RWPE2 (cell line): Measurements from ENCODE around the gene GNGT2.

Source experiments
- ATAC-seq: fragments of 200-7000 bp; cut with Tn5 transposase; 3 replicates; pipeline ENCODE4 v1.9.1; 2021; ENCODE audit warnings: low read depth
- DNase-seq: peaks from one replicate; pipeline ENCODE4 v3.0.0-alpha.2; 2020; ENCODE audit warnings: low spot score
- H3K27ac ChIP-seq: fragments of 450-650 bp; 2 replicates; pipeline ENCODE4 v1.5.1; 2017; ENCODE audit warnings: mild to moderate bottlenecking; ENCODE audit not compliant: poor library complexity, severe bottlenecking
- H3K27me3 ChIP-seq: fragments of 250-450 bp; sonication (Bioruptor Pico); 2 replicates; pipeline ENCODE4 v1.5.1; 2021; ENCODE audit warnings: mild to moderate bottlenecking, moderate library complexity; ENCODE audit not compliant: insufficient read depth, poor library complexity, severe bottlenecking
- H3K36me3 ChIP-seq: fragments of 250-450 bp; sonication (Bioruptor Pico); 2 replicates; pipeline ENCODE4 v1.5.1; 2020; ENCODE audit warnings: low read depth, mild to moderate bottlenecking, moderate library complexity
- H3K4me1 ChIP-seq: fragments of 250-450 bp; sonication (Bioruptor Pico); 2 replicates; pipeline ENCODE4 v1.5.1; 2021; ENCODE audit warnings: mild to moderate bottlenecking, moderate library complexity; ENCODE audit not compliant: insufficient read depth, poor library complexity, severe bottlenecking
- H3K4me3 ChIP-seq: fragments of 250-450 bp; sonication (Bioruptor Pico); 2 replicates; pipeline ENCODE4 v1.5.1; 2021; ENCODE audit warnings: mild to moderate bottlenecking, moderate library complexity; ENCODE audit not compliant: severe bottlenecking
- H3K9me3 ChIP-seq: fragments of 250-450 bp; sonication (Bioruptor Pico); 2 replicates; pipeline ENCODE4 v1.5.1; 2021; ENCODE audit warnings: mild to moderate bottlenecking, moderate library complexity; ENCODE audit not compliant: severe bottlenecking
- TF ChIP-seq, protein P1 (sequence below): fragments of 450-650 bp; IDR thresholded peaks from one replicate; pipeline ENCODE4 v1.5.1; 2017; ENCODE audit warnings: mild to moderate bottlenecking, moderate library complexity; ENCODE audit not compliant: poor library complexity, severe bottlenecking

GNGT2 gene

DNA sequence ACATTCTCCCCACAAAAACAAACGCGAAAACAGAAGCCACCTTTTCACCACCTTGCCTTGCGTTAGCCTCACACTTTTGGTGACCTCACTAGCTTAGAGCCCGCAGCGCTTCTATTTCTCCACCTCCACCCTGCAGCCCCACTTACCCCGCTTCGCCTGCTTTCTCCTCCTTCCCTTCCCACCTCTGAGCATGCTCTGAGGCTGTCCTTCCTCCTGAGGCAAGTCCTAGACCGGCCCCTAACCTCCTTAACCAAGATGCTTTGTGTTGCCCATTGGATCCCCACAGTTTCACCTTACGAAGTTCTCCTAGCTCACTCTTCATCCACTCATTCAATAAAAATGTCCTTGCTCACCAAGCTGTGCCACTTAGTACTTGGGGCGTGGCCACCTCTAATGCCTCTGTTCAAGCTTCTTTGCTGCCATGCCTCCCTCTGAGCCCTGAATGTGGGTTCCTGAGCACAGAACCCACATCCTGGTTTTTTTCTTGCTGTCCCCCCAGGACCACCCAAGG lies 1.3 kb downstream of the GNGT2 start:
- TF ChIP-seq, protein P1, sequence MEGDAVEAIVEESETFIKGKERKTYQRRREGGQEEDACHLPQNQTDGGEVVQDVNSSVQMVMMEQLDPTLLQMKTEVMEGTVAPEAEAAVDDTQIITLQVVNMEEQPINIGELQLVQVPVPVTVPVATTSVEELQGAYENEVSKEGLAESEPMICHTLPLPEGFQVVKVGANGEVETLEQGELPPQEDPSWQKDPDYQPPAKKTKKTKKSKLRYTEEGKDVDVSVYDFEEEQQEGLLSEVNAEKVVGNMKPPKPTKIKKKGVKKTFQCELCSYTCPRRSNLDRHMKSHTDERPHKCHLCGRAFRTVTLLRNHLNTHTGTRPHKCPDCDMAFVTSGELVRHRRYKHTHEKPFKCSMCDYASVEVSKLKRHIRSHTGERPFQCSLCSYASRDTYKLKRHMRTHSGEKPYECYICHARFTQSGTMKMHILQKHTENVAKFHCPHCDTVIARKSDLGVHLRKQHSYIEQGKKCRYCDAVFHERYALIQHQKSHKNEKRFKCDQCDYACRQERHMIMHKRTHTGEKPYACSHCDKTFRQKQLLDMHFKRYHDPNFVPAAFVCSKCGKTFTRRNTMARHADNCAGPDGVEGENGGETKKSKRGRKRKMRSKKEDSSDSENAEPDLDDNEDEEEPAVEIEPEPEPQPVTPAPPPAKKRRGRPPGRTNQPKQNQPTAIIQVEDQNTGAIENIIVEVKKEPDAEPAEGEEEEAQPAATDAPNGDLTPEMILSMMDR: no peak
- Histone ChIP-seq H3K9me3 (no peaks in the 10 kb centered on the region), H3K27ac (no peak overlapping the region), H3K4me3 (no peak overlapping the region), H3K4me1 (no peaks in the 10 kb centered on the region), H3K36me3 (no peaks in the 10 kb centered on the region), H3K27me3 (no peaks in the 10 kb centered on the region)
- ATAC-seq: no peak
- DNase-seq: no peak

DNA sequence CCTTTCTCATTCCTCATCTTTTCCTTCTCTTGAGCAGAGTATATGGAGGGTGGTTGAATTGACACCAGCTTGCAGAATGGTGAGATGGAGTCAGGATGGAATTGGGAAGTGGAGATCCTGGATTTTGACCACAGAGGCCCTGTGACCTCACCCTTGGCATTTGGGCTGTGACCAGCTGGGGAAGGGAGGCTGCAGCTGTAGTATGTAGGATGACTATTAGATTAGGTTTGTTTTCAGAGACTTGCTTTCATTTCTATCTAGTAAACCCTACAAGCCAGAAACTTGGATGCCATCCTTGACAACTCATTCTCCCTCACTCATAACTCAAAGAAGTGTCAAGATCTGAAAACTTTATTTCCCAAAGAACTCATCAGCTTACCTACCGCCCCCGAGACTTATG lies 5.9 kb downstream of the GNGT2 start:
- ATAC-seq (no peak), DNase-seq (no peak)
- Histone ChIP-seq H3K4me1 (no peaks in the 10 kb centered on the region), H3K27me3 (no peaks in the 10 kb centered on the region), H3K27ac (no peak overlapping the region), H3K4me3 (no peak overlapping the region), H3K9me3 (no peaks in the 10 kb centered on the region), H3K36me3 (no peaks in the 10 kb centered on the region)
- TF ChIP-seq, protein P1: no peak

DNA sequence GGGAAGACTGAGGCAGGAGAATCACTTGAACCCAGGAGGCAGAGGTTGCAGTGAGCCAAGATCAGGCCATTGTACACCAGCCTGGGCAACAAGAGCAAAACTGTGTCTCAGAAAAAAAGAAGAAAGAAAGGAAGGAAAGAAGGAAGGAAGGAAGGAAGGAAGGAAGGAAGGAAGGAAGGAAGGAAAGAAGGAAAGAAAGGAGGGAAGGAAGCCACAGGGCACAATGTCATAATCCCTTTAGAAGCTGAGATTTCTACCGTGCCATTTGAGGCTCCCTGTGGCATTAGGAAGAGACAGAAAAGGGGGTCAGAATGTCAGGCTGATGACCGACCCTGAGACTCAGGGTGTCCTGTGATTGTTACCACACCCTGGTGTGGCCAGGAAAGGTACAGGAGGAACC lies 6.6 kb downstream of the GNGT2 start:
- no peaks in the 10 kb centered on the region for H3K36me3 ChIP-seq
- TF ChIP-seq, protein P1: no peak
- no peaks in the 10 kb centered on the region for H3K4me1 ChIP-seq
- no peak overlapping the region for H3K27ac ChIP-seq
- no peaks in the 10 kb centered on the region for H3K9me3 ChIP-seq
- ATAC-seq: no peak
- DNase-seq: no peak
- no peaks in the 10 kb centered on the region for H3K27me3 ChIP-seq
- no peak overlapping the region for H3K4me3 ChIP-seq

DNA sequence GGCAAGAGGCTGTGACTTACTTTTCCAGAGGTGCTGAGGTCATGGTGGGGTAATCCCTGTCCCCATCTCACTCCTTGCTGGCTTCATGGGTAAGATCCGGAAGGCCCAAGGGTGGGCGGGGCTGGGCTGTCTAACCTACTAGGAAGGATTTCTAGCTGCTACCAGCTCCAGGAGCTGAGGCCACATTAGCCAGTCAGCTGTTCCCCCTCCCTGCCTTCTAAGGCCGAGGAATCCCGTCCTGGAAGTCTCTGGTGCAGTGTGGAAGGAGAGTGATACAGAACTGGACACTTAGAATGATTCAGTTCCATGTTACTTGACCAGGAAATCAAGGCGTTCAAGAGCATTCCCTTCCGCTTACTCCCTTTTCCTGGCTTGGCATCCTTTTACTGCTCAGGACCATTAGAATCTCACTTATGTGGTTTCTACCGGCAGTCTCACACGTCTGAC lies 8.9 kb downstream of the GNGT2 start:
- ATAC-seq: no peak
- H3K27me3 ChIP-seq: no peaks in the 10 kb centered on the region
- no peak overlapping the region for H3K27ac ChIP-seq
- no peaks in the 10 kb centered on the region for H3K36me3 ChIP-seq
- no peaks in the 10 kb centered on the region for H3K4me1 ChIP-seq
- TF ChIP-seq, protein P1: no peak
- no peaks in the 10 kb centered on the region for H3K9me3 ChIP-seq
- H3K4me3 ChIP-seq: no peak overlapping the region
- no peak for DNase-seq

DNA sequence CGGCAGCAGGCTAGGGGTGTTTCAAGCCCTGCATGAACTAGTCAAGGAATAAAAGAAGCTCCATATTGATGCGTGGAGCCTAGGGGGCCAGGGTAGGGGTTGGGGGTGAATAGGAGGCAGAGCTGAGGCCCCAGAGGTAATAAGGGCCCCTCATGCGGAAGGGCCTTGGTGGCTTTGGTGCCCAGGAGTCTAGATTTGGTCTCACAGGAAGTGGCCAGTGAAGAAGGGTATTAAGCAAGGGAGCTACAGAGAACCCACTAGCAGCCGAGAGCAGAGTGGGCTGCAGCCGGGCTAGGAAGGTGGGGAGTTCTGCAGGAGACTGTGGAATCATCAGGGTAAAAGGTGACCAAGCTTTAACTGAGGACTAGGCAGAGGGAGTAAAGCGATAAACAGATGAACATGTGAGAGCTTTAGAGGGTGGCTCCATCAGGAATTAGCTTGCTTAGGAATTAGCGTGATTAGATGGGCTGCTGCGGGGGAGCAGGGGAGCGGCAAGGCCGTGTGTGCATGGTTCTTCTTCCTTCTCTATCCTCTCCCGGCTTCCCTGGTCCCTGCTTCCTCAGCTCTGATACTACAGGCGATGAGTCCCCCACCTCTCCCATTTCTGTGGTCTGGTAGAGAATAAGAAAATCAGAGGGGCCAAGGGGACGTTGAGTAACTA lies 9.8 kb downstream of the GNGT2 start:
- Histone ChIP-seq H3K4me1 (no peaks in the 10 kb centered on the region), H3K27ac (no peak overlapping the region), H3K4me3 (no peak overlapping the region), H3K27me3 (no peaks in the 10 kb centered on the region), H3K36me3 (no peaks in the 10 kb centered on the region), H3K9me3 (no peaks in the 10 kb centered on the region)
- ATAC-seq (no peak), DNase-seq (no peak)
- TF ChIP-seq, protein P1: no peak
